ENCODE measurements around the gene KCNK10. TPM values are rescaled to one million over a fixed set of nuclear protein-coding genes. Genes with fewer than 3 reads are reported as not detected.

KCNK10 gene
- polyA plus RNA-seq, 1 of the 3 experiments (the other 2 are of a cell fraction) = not detected

DNA sequence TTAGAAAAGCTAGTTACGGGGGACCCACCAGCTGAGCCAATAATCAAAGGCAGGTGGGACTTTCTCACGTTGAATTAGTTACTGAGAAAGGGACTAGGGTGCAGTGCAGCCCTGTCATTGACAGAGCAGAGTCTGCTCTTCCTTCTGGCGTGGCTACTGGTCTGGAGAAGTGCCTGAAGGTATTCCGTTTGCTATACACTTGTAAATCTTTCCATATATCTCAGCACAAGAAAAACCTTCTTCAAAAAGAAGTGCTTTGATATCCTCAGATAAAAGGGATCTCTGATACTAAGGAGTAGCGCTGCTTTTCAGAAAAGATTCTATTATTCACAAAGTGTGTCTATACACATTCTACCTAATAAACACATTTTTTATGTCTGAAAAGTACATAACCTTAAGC is 91.5 kb downstream of the KCNK10 start:
- Histone ChIP-seq H3K9me3 (no peaks in the 10 kb centered on the region), H3K4me2 (no peak overlapping the region), H3K36me3 (replicated peaks in 1 of 2; ENCODE audit: control insufficient read depth in 1 of 2, insufficient read depth in 2 of 2, low read length in 1 of 2) (no peaks in the 10 kb centered on the region), H4K20me1 (ENCODE audit: insufficient read depth) (no peaks in the 10 kb centered on the region), H3K9ac (no peak overlapping the region), H3K9me2 (no peaks in the 10 kb centered on the region), H3F3A (replicated peaks; ENCODE audit: insufficient read depth) (no peaks in the 10 kb centered on the region), H3K4me1 (ENCODE audit: control insufficient read depth in 1 of 2, insufficient read depth in 2 of 2, low read depth in 1 of 2, low read length in 1 of 2) (no peaks in the 10 kb centered on the region), H3K27ac (ENCODE audit: low read depth in 2 of 2, low read length in 1 of 2) (no peak overlapping the region), H3K4me3 (ENCODE audit: low read depth in 2 of 2, low read length in 1 of 2) (no peak overlapping the region), H2AFZ (ENCODE audit: low read depth) (no peak overlapping the region), H3K27me3 (ENCODE audit: insufficient read depth) (no peaks in the 10 kb centered on the region), H3K79me2 (ENCODE audit: insufficient read depth) (no peaks in the 10 kb centered on the region)
- WGBS (ENCODE audit: low lambda C conversion rate) = 20% methylated on average over 5 of the region's 5 CpGs
- POLR2A ChIA-PET = no interaction called here
- TF ChIP-seq SIN3A (IDR thresholded peaks at IDR 0.05; ENCODE audit: borderline replicate concordance, low read depth, low read length) (no peak), TCF12 (IDR thresholded peaks at IDR 0.05) (no peak), ZBTB33 (IDR thresholded peaks at IDR 0.05; ENCODE audit: borderline replicate concordance, low read depth) (no peak), GABPA (IDR thresholded peaks at IDR 0.05; ENCODE audit: low read depth) (no peak), NRF1 (IDR thresholded peaks at IDR 0.05; ENCODE audit: low read depth, low read length) (no peak), TEAD4 (IDR thresholded peaks at IDR 0.05; ENCODE audit: borderline replicate concordance, insufficient read depth) (no peak), MXI1 (IDR thresholded peaks at IDR 0.05; ENCODE audit: low read depth, low read length) (no peak), GATA2 (CRISPR knock-in tag; IDR thresholded peaks at IDR 0.05) (no peak), TAF1 (IDR thresholded peaks at IDR 0.05; ENCODE audit: borderline replicate concordance, low read depth, low read length) (no peak), ELF1 (IDR thresholded peaks at IDR 0.05) (no peak), POLR2AphosphoS5 (IDR thresholded peaks at IDR 0.05; ENCODE audit: low read depth, low read length) (no peak)
- TF ChIP-seq, protein P1, sequence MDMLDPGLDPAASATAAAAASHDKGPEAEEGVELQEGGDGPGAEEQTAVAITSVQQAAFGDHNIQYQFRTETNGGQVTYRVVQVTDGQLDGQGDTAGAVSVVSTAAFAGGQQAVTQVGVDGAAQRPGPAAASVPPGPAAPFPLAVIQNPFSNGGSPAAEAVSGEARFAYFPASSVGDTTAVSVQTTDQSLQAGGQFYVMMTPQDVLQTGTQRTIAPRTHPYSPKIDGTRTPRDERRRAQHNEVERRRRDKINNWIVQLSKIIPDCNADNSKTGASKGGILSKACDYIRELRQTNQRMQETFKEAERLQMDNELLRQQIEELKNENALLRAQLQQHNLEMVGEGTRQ (IDR thresholded peaks at IDR 0.05; ENCODE audit: borderline replicate concordance, low read depth, low read length) = no peak
- DNase-seq = no peak
- CTCF ChIA-PET = interaction anchor here (0.6 to 4.0 kb wide), 4 partner anchors 22 to 286 kb away, joined by 3 to 21 read pairs (median 4); no protein-coding TSS in a partner anchor

DNA sequence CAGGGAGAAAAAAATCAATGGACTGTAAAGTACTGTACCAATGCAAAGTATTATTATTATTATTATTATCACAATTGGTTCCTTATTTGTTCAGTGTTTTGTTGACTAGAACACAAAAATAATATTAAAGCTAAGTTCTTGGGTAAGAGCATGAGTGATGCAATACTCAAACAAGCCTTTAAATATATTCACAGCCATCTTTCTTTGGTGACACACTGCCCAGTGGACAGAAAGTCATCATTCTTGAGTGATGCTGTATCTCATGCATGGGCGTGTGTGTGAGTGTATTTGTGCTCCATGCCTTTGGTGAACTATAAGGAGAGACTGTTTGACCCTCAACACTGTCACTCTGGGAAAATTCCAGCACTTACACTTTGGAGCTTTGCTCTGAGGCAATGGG is 93.6 kb downstream of the KCNK10 start:
- no peaks in the 10 kb centered on the region for H3K9me3 ChIP-seq
- no peak for DNase-seq
- CTCF ChIA-PET = interaction anchor here (0.6 to 1.4 kb wide), 2 partner anchors 8 to 213 kb away, joined by 3 to 4 read pairs; no protein-coding TSS in a partner anchor
- H3K27ac ChIP-seq (ENCODE audit: low read depth in 2 of 2, low read length in 1 of 2) = no peak overlapping the region
- H3K4me3 ChIP-seq (ENCODE audit: low read depth in 2 of 2, low read length in 1 of 2) = no peak overlapping the region
- no peaks in the 10 kb centered on the region for H3K9me2 ChIP-seq
- H3K4me1 ChIP-seq (ENCODE audit: control insufficient read depth in 1 of 2, insufficient read depth in 2 of 2, low read depth in 1 of 2, low read length in 1 of 2) = no peaks in the 10 kb centered on the region
- no peak overlapping the region for H3K4me2 ChIP-seq
- no peak overlapping the region for H3K9ac ChIP-seq
- 8% methylated on average over 1 of the region's 1 CpG for WGBS (ENCODE audit: low lambda C conversion rate)
- no peak overlapping the region for H2AFZ ChIP-seq (ENCODE audit: low read depth)
- H3K79me2 ChIP-seq (ENCODE audit: insufficient read depth) = no peaks in the 10 kb centered on the region
- H4K20me1 ChIP-seq (ENCODE audit: insufficient read depth) = no peaks in the 10 kb centered on the region
- H3K27me3 ChIP-seq (ENCODE audit: insufficient read depth) = no peaks in the 10 kb centered on the region
- POLR2A ChIA-PET = no interaction called here
- H3F3A ChIP-seq (replicated peaks; ENCODE audit: insufficient read depth) = no peaks in the 10 kb centered on the region
- TF ChIP-seq NFIC (IDR thresholded peaks at IDR 0.05; ENCODE audit: borderline replicate concordance) = no peak
- no peak for TF ChIP-seq ZBTB33 (IDR thresholded peaks at IDR 0.05; ENCODE audit: borderline replicate concordance, low read depth)
- no peak for TF ChIP-seq RXRA (IDR thresholded peaks at IDR 0.05; ENCODE audit: borderline replicate concordance, low read depth)
- TF ChIP-seq GABPA (IDR thresholded peaks at IDR 0.05; ENCODE audit: low read depth) = no peak
- TF ChIP-seq, protein P1 (IDR thresholded peaks at IDR 0.05; ENCODE audit: borderline replicate concordance, low read depth, low read length) = no peak
- no peak for TF ChIP-seq GATA2 (CRISPR knock-in tag; IDR thresholded peaks at IDR 0.05)
- TF ChIP-seq TEAD4 (IDR thresholded peaks at IDR 0.05; ENCODE audit: borderline replicate concordance, insufficient read depth) = no peak
- TF ChIP-seq MEF2A (IDR thresholded peaks at IDR 0.05; ENCODE audit: borderline replicate concordance, low read depth) = no peak
- no peak for TF ChIP-seq FOXJ3 (CRISPR knock-in tag; IDR thresholded peaks at IDR 0.05)
- TF ChIP-seq POLR2AphosphoS5 (IDR thresholded peaks at IDR 0.05; ENCODE audit: low read depth, low read length) = no peak
- TF ChIP-seq TCF12 (IDR thresholded peaks at IDR 0.05) = no peak
- no peak for TF ChIP-seq RCOR1 (IDR thresholded peaks at IDR 0.05; ENCODE audit: low read length)
- no peaks in the 10 kb centered on the region for H3K36me3 ChIP-seq (replicated peaks in 1 of 2; ENCODE audit: control insufficient read depth in 1 of 2, insufficient read depth in 2 of 2, low read length in 1 of 2)

Data from SK-N-SH (cell line).